Body of pancreas (tissue), 4 donors: ENCODE measurements around the gene ARSJ.

Source experiments
- POLR2A ChIP-seq, 3 donors: fragments of 450-650 bp; IDR thresholded peaks; one replicate each; pipeline ENCODE4 v1.6.1; 2016; ENCODE audit warnings: antibody characterized with exemption in 3 of 3, mild to moderate bottlenecking in 2 of 3
- TF ChIP-seq, protein P1 (sequence below), 7 experiments: fragments of 450-650 bp in 4 of 7; fragments of 200-600 bp in 3 of 7; sonication (generic) in 3 of 7; IDR thresholded peaks; one replicate each; pipeline ENCODE4 v1.5.1; 2016 to 2019; ENCODE audit warnings: antibody characterized with exemption in 7 of 7

DNA sequence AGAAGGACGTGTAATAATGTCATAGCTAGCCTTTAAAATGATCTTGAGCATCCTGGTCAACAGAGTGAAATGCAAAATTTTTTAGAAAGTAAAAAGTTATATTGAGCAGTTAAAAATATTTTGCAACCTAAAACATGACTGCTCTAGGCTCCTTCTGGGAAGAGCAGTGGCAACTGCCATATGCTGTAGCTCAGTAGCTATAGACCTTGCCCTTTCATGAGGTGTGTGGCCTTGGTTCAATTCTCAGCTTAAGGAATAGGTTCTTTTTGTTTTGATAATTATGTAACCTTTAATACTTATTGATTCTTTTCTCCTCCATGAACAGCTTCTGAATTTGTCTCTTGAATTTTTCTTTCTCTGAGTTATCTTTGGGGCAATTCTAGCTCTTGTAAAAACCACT, 105.0 kb downstream of the ARSJ start:
- TF ChIP-seq POLR2A (IDR thresholded peaks at IDR 0.05) = no peak
- TF ChIP-seq, protein P1, sequence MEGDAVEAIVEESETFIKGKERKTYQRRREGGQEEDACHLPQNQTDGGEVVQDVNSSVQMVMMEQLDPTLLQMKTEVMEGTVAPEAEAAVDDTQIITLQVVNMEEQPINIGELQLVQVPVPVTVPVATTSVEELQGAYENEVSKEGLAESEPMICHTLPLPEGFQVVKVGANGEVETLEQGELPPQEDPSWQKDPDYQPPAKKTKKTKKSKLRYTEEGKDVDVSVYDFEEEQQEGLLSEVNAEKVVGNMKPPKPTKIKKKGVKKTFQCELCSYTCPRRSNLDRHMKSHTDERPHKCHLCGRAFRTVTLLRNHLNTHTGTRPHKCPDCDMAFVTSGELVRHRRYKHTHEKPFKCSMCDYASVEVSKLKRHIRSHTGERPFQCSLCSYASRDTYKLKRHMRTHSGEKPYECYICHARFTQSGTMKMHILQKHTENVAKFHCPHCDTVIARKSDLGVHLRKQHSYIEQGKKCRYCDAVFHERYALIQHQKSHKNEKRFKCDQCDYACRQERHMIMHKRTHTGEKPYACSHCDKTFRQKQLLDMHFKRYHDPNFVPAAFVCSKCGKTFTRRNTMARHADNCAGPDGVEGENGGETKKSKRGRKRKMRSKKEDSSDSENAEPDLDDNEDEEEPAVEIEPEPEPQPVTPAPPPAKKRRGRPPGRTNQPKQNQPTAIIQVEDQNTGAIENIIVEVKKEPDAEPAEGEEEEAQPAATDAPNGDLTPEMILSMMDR (IDR thresholded peaks at IDR 0.05) = no peak
